Kidney epithelial cell (primary cell): ENCODE measurements around the gene PDCD1. TPM values are rescaled to one million over a fixed set of nuclear protein-coding genes. Genes with fewer than 3 reads are reported as not detected.

ENCODE experiments used
- DNase-seq: peaks from one replicate; pipeline ENCODE4 v3.0.0-alpha.2; 2010; ENCODE audit warnings: low read depth
- H3K27me3 ChIP-seq: 2 replicates; pipeline ENCODE4 v1.6.0; 2011; ENCODE audit warnings: low read length; ENCODE audit not compliant: control insufficient read depth, insufficient read depth
- H3K36me3 ChIP-seq: 2 replicates; pipeline ENCODE4 v1.5.1; 2011; ENCODE audit warnings: low read length; ENCODE audit not compliant: control insufficient read depth, insufficient read depth
- H3K4me3 ChIP-seq: 2 replicates; pipeline ENCODE4 v1.5.1; 2011; ENCODE audit warnings: low read depth, mild to moderate bottlenecking, control low read depth, low read length
- total RNA-seq: library from RNA; depleted of rRNA; stranded (reverse); fragments of >200 nt; gene quantifications from 2 replicates; pipeline ENCODE4 v1.2.3, GENCODE V29; 2015
- TF ChIP-seq, protein P1 (sequence below): IDR thresholded peaks from 2 replicates; pipeline ENCODE4 v1.5.1; 2011; ENCODE audit warnings: mild to moderate bottlenecking, moderate library complexity, low read length, control low read depth, inconsistent platforms; ENCODE audit not compliant: insufficient read depth, poor library complexity, severe bottlenecking

PDCD1 gene
- total RNA-seq, 1 donor from 2014 or later: 1.0 TPM

DNA sequence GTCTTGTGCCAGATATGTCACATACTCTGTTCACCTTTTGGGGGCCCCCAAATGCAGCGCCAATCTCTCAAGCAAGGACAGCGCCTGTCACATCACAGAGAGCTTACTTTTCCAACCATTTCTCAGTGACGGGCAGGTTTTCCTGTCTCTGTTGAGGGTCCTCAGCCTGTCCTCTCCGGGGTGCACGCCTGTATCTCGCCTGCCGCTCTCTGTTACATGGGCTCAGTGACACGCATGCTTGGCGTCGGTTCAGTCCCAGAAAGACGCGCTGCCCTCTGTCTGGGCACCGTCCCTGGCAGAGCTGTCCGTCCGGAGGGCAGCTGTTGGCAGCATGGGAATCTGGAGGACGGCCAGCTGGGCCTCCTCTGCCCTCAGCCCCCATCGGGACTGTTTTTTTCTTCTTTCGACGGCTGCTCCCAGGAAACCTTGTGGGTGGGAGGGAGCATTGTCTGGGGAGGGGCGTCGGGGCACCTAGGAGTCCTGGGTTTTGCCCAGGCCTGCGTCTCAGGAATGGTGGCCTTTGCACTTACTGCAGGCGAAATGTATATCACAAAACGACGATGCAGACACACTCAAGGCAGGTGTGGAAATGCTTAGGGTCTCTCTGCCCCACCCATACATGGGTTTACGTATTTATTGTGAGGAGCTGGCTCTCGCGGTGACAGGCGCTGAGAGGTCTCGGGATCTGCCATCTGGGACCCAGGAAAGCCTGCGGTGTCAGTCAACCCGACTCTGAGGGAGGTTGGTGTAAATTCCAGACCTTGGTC is 41.7 kb upstream of the PDCD1 start:
- Histone ChIP-seq H3K4me3 (no peak overlapping the region), H3K27me3 (peaks cover 45% of the 10 kb centered on the region), H3K36me3 (no peaks in the 10 kb centered on the region)
- DNase-seq: no peak
- TF ChIP-seq, protein P1, sequence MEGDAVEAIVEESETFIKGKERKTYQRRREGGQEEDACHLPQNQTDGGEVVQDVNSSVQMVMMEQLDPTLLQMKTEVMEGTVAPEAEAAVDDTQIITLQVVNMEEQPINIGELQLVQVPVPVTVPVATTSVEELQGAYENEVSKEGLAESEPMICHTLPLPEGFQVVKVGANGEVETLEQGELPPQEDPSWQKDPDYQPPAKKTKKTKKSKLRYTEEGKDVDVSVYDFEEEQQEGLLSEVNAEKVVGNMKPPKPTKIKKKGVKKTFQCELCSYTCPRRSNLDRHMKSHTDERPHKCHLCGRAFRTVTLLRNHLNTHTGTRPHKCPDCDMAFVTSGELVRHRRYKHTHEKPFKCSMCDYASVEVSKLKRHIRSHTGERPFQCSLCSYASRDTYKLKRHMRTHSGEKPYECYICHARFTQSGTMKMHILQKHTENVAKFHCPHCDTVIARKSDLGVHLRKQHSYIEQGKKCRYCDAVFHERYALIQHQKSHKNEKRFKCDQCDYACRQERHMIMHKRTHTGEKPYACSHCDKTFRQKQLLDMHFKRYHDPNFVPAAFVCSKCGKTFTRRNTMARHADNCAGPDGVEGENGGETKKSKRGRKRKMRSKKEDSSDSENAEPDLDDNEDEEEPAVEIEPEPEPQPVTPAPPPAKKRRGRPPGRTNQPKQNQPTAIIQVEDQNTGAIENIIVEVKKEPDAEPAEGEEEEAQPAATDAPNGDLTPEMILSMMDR: no peak

DNA sequence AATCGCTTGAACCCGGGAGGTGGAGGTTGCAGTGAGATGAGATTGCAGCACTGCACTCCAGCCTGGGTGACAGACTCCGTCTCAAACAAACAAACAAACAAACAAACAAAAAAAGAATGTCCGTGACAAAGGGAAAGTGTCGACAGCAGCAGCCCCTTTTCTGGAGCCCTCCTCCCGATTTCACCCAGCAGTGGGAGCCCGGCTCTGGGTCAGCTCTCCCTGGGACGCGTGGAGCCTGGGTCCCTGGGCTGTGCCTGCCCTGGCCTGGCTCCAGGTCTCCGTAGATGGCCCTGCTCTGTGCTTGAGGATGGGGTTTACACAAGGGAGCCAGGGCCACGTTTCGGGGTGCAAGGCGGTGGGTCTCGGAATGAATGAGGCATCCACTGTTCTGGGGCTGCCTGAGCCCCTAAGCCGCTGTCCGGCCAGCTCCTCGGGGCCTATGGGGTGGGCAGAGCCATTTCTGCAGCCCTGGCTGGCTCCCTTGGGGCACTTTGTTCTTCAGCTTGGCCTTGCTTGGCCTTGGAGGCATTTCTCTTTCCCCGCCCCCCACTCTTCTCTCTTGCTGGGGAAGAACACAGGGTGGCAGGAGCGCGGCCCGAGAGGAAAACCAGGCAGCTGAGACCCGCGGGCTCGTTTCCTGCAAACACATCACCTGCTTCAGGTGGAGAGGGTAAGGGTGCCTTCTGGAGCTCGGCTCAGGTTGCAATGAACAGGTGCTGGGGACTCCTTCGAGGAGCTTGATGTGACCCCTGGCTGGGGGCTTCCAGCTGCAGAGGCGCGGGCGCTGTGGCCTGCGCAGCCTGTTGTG is 40.0 kb upstream of the PDCD1 start:
- DNase-seq: no peak
- TF ChIP-seq, protein P1: no peak
- Histone ChIP-seq H3K4me3 (no peak overlapping the region), H3K27me3 (peaks cover 45% of the 10 kb centered on the region), H3K36me3 (no peaks in the 10 kb centered on the region)

DNA sequence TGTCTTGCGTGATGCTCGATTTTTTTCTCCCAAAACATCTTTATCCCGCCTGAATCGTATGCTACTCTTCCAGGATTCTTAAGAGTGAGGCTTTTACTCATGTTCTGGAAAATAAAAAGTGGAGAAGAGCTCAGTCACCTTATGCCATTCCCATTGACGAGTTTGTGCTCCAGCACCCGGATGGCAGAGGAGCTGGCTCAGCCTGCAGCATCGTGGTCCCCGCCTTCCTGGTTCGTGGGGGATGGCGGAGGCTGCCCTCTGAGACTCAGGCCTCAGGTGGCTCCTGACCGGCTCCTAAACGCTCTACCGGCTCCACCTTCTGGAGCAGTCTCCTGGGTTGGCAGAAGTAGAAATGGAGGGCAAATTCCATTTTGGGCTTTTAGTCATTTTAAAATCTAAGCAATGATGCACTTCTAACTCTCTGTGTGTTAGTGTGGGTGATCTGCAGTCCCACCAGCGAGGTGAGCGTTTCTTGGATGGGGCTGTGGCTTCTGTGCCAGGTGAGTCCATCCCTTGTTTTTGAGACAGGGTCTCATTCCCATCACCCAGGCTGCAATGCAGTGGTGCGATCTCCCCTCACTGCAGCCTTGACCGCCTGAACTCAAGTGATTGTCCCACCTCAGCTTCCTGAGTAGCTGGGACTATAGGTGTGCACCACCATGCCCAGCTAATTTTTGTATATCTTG is 38.7 kb upstream of the PDCD1 start:
- TF ChIP-seq, protein P1: no peak
- no peak for DNase-seq

DNA sequence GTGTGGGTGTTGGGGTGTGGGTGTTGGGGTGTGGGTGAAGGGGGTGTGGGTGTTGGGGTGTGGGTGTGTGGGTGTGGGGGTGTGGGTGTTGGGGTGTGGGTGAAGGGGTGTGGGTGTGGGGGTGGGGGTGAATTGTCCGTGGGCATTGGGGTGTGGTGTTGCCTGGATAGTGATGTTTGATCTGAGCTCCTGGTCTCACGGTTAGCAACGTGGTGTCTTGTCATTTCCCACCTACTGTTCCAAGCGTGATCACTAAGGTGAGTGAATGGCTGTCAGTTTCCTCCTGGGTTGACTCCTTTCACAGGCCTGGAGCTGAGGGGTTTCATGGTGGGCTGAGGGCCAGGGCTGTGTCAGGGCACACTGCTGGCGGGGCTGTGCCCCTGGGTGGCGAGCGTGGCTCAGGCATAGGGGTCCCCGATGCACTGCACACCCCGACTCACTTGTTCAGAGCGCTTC is 38.1 kb upstream of the PDCD1 start:
- no peak for DNase-seq
- TF ChIP-seq, protein P1: no peak
- Histone ChIP-seq H3K27me3 (peaks cover 38% of the 10 kb centered on the region), H3K4me3 (no peak overlapping the region), H3K36me3 (no peaks in the 10 kb centered on the region)

More for the DNA sequence above, 38.7 kb upstream of the PDCD1 start:
- H3K27me3 ChIP-seq: peaks cover 39% of the 10 kb centered on the region
- H3K4me3 ChIP-seq: no peak overlapping the region
- H3K36me3 ChIP-seq: no peaks in the 10 kb centered on the region

DNA sequence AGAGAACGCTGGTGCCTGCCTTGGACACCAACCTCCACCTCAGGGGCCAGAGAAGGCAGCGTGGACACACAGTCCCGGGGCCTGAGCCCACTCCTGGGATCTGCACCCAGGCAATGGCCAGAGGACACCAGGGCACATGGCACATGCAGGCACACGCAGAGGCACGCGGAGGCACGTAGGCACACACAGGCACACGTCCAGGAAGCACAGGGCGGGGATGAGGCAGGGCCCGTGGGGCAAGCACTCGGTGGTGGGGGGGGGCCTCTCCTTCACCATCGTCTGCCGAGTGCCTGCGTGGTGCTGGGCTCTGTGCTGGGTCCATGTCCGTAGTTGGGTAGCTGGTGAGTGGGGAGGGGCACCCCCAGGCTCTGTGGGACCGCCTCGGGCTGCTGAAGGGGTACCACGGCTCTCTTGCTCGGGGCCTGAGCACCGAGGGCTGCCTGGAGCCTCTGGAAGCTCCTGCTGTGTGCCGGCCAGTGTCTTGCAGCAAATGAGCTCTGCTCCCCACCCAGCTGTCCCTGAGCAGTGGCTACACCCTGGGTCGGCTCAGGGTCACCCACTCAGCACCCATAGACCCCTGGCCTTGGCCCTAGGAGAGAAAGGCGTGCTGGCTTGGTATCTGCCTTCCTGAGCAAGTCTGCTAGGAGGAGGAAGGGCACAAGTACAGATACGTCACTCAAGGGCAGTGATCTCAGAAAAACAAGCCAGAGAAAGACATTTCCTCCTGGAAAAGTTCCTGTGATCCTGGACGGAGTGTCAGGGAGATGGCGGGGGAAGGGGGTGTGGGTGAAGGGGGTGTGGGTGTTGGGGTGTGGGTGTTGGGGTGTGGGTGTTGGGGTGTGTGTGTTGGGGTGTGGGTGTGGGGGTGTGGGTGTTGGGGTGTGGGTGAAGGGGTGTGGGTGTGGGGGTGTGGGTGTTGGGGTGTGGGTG is 37.3 kb upstream of the PDCD1 start:
- no peak for DNase-seq
- Histone ChIP-seq H3K36me3 (no peaks in the 10 kb centered on the region), H3K27me3 (peaks cover 30% of the 10 kb centered on the region), H3K4me3 (no peak overlapping the region)
- TF ChIP-seq, protein P1: no peak
